8988T (cell line): ENCODE measurements around the gene ADD1.

Source experiments
- DNase-seq: peaks from one replicate; pipeline ENCODE4 v3.0.0; 2011

The ADD1 gene

DNA sequence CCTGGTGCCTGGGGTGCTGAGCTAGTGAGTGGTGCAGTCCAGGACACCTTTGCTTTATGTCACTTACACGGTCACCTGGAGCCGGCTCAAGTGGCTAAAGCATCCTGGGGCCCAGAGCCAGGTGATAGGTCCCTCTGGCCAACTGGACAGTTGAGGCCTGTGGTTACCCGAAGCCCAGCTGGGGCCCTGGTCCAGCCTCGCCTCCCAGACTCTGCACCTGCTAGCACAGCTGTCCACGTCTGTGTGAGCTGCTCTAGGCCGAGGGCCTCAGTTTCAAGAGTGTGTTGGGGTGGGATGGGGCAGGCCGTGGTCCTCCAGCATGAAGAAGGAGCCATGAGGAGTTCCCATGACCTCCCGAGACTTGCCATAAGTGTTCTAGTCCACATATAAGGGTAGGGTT is 7.7 kb upstream of the ADD1 start:
- DNase-seq: no peak

DNA sequence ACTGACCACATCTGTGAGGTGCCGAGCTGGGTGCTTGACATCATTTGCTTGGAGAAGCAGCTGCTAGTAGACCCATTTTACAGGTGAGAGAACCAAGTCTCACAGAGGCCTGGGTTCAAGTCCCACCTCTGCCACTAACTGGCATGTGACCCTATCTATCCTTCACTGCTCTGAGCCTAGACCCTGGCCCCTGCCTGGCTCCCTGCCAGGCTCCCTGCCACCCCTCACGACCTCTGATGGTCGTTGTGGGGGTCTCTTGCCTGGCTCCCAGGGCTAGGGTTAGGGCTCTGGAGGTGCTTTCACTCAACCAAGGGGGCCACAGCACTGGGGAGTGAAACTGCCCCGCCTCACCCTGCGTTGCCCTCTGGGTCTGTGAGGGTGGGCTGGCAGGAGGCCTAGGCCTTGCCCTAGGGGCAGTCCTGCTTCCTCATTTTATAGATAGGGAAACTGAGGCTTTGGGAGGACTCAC is 7.2 kb upstream of the ADD1 start:
- no peak for DNase-seq

- no peak for DNase-seq
Observed at GRCh38 chr4:2837110-2837903, 6.3 kb upstream of the ADD1 start.

- no peak for DNase-seq
Observed at GRCh38 chr4:2837904-2838496, 5.6 kb upstream of the ADD1 start.

DNA sequence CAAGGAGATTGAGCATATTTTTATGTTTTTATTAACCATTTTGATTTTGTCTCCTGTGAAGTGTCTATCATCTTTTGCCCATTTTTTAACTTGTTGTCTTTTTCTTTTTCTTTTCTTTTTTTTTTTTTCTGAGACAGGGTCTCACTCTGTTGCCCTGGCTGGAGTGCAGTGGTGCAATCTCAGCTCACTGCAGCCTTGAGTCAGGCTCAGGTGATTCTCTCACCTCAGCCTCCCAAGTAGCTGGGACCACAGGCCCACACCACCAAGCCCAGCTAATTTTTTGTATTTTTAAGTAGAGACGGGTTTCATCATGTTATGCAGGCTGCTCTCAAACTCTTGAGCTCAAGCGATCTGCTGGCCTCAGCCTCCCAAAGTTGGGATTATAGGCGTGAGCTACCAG is 4.6 kb upstream of the ADD1 start:
- DNase-seq: no peak

DNA sequence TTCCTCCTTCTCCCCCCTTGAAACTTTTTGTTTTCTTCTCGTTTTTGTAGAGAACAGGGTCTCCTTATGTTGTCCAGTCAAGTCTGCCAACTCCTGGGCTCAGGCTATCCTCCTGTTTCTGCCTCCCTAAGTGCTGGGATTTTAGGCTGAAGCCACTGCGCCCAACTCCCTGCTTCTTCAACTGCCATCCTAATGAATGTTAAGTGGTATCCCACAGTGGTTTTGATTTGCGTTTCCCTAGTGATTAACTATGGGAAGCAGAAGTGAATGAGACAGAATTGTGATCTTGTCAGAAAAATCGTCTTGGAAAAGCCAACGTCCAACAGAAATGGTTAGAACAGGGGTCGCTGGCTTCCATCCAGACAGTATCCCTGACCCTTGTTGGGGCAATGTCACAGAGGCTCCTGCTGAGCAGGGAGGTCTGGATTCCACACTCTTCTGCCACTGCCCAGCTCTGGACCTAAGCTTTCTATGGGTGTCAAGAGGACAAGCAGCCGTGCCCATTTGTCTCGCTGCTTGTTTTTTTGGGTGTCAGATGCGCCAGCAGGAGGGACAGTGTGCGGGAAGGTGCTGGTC is 869 bp upstream of the ADD1 start:
- no peak for DNase-seq

- DNase-seq: no peak
Observed at GRCh38 chr4:2843941-2844584, 419 bp downstream of the ADD1 start.

DNA sequence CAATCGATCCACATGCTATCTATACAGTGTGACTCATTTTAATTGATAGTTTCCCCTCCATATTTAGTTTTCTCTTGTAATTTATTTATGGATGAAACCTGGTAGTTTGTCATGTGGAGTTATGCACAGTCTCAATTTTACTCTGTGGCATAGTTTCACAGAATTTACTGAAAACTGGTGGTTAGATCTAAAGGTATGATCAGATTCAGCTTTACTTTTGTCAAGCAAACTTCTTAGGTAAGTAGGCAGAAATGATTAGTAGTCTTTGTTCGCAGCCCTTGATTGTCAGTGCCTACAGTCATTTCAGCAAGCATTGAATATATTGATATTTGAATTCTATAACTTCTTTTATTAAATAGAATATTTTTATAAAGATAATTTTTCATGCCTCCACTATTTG is 2.5 kb downstream of the ADD1 start:
- DNase-seq: no peak

DNA sequence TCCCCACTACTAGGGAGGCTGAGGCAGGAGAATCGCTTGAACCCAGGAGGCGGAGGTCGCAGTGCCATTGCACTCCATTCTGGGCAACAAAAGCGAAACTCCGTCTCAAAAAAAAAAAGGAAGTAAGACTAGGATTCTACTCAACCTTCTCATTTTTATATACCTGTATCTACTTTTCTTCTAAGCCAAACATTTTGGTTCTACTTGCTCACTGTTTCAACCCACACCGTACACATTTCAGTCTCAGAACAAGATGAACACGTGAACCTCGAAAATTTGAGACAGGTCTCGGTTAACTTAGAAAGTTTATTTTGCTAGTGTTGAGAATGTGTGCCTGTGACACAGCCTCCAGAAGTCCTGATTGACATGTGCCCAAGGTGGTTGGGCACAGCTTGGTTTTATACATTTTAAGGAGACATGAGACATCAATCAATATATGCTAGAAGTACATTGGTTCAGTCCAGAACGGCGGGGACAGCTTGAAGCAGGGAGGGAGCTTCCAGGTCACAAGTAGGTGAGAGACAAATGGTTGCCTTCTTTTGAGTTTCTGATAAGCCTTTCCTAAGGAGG is 3.7 kb downstream of the ADD1 start:
- no peak for DNase-seq

DNA sequence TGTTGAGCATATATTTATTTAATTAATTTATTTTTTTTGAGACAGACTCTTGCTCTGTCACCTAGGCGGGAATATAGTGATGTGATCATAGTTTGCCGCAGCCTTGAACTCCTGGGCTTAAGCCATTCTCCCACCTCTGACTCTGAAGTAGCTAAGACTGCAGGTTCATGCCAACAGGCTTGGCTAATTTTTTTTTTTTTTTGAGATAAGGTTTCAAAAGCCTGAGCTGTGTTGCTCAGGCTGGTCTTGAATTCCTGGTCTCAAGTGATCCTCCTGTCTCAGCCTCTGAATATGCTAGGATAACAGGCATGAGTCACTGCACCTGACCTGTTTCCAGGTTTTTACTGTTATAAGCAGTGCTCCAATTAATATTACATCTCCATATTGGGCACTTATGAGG is 4.8 kb downstream of the ADD1 start:
- DNase-seq: no peak

DNA sequence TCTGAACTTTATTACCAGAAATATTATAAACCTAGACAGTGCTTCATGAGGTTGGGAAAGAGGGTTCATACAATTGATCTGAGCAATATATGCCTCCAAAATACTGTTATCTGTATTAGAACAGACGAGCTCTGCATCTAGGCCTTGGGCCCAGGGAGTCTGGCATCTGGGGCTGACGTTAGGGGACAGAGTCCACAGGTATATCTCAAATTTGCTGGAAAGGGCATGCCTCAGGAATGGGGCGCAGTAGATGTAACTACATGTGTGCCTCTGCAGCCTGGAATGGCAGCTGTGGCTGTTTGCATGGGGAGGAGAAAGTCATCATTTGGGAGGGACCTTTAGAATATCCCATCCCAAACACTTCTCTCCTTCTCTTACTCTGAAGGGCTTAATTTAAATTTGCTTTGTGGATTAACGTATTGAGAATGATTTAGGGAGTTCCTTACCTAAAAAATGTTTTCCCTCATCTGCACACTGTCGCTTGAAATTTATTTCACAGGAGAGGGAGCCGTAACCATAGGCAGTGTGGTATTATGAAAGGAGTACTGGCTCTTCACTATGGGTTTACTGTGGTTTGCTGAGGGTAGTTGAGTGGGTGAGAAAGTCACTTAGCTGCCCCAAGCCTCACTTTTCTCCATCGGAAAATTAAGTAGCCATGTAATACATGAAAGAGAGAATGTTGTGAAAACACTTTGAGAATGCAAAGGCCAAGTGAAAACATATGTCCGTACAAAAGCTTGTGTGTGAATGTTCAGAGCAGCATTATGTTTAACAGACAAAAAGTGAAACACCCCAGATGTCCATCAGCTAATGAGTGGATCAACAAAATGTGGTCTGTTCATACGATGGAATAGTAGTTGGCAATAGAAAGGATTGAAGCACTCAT is 5.9 kb downstream of the ADD1 start:
- no peak for DNase-seq

DNA sequence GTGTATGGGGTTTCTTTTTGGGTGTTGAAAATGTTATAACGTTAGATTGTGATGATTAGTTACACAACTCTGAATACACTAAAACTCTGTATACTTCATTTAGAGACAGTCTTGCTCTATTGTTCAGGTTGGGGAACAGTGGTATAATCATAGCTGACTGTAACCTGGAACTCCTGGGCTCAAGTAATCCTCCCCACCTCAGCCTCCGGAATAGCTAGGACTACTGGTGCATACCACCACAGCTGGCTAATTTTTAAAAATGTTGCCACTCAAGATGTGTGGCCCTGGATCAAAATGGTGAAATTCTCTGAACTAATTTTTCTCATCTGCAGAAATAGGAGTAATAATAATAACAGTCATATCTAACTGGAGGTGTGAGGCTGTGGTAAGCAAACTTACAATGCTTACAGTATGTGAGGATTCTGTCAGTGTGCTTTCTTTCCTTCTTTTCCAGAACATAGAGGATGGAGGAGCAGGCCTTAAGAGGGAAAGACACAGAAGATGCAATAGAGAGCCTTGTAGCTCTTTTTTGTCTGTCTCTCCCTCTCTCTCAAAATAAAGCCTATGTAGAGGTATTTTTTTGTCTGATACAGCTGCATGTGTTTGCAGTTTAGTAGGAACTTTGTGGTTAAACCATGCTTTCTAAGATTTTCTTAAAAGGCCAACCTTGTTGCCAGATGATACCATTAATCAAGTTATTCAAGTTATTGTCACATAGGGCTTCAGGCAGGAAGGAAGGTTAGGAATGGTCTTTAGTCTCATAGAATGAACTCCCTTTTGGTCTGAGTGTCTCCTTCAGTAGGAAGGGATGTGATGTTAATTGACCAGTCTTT is 7.5 kb downstream of the ADD1 start:
- DNase-seq: no peak

DNA sequence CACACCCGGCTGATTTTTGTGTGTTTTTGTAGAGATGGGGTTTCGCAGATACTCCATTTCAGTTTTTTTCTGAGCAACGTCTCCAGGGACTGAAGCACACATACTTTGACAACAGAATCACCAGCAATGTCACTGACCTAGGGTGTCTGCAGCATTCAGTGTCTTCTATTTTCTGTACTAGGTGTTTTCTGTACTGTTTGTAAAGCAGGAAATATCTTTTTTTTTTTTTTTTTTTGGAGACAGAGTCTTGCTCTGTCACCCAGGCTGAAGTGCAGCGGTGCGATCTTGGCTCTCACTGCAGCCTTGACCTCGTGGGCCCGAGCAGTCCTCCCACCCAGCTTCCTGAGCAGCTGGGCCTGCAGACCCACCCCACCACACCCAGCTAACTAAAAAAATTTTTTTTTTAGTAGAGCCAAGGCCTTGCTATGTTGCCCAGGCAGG is 8.9 kb downstream of the ADD1 start:
- DNase-seq: no peak

DNA sequence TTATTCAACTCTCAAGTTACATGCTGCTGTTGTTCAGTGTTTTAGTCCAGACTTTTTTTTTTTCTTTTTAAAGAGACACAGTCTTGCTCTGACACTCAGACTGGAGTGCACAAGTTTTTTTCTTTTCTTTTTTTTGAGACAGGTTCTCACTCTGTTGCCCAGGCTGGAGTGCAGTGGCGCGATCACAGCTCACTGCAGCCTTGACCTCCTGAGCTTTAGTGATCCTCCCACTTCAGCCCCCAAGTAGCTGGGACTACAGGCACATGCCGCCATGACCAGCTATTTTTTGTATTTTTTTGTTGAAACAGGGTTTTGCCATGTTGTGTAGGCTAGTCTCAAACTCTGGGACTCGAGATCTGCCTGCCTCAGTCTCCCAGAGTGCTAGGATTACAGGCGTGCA is 11.9 kb downstream of the ADD1 start:
- no peak for DNase-seq

DNA sequence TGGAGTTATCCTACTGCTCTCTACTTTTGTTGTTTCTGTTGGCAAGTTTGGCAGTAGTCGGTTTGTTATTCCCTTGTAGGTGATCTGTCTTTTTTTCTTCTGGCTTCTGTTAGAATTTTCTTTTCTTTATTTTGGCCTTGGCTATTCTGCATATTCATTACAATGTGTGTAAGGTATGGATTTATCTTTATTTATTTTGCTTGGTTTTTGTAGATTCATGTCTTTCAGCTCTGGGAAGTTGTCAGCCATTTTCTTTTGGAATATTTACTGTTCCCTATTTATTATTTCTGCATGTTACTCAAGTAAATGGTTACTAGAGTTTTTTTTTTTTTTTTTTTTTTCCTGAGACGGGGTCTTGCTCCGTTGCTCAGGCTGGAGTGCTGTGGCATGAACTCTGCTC is 12.6 kb downstream of the ADD1 start:
- DNase-seq: no peak

- DNase-seq: no peak
Observed at GRCh38 chr4:2857349-2857927, 13.8 kb downstream of the ADD1 start.

DNA sequence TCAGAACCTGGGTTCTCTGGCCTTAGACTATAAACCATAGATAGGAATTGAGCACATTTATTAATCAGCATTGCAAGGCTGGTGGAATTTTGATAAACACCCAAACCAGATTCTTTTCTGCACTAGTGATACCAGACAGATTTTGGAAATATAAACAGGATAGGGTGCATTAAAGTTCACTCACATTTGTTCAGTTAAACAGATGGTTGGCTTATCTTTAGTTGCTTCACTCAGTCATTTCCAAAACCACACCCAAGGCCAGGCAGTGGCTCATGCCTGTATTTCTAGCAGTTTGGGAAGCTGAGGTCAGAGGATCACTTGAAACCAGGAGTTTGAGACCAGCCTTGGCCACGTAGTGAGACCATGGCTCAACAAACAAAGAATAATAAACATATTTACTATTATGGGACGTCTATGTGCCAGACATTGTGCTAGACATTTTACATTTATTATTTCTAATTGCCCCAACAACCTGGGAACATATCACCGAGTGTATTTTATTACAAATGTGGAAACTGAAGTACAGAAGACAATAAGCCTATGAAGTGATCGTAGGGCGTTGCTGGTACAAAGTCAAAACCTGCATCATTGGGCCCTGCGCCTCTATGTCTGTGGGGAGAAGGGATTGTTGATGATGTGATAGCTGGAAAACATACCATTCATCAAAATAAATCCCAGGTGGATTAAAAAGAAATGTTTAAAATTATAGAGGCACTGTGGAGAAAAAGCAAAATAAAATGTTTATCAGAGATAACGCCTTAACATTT is 15.0 kb downstream of the ADD1 start:
- no peak for DNase-seq

- DNase-seq: no peak
Observed at GRCh38 chr4:2859514-2859913, 15.9 kb downstream of the ADD1 start.

- DNase-seq: no peak
Observed at GRCh38 chr4:2860391-2861348, 17.0 kb downstream of the ADD1 start.
